ENCODE results near the gene KIF24.
"Not testable (repeated sequence)": the region's sequence is repeated elsewhere in the genome, so short reads cannot be mapped to it uniquely, and the experiment has no call there.

KIF24 gene, protein sequence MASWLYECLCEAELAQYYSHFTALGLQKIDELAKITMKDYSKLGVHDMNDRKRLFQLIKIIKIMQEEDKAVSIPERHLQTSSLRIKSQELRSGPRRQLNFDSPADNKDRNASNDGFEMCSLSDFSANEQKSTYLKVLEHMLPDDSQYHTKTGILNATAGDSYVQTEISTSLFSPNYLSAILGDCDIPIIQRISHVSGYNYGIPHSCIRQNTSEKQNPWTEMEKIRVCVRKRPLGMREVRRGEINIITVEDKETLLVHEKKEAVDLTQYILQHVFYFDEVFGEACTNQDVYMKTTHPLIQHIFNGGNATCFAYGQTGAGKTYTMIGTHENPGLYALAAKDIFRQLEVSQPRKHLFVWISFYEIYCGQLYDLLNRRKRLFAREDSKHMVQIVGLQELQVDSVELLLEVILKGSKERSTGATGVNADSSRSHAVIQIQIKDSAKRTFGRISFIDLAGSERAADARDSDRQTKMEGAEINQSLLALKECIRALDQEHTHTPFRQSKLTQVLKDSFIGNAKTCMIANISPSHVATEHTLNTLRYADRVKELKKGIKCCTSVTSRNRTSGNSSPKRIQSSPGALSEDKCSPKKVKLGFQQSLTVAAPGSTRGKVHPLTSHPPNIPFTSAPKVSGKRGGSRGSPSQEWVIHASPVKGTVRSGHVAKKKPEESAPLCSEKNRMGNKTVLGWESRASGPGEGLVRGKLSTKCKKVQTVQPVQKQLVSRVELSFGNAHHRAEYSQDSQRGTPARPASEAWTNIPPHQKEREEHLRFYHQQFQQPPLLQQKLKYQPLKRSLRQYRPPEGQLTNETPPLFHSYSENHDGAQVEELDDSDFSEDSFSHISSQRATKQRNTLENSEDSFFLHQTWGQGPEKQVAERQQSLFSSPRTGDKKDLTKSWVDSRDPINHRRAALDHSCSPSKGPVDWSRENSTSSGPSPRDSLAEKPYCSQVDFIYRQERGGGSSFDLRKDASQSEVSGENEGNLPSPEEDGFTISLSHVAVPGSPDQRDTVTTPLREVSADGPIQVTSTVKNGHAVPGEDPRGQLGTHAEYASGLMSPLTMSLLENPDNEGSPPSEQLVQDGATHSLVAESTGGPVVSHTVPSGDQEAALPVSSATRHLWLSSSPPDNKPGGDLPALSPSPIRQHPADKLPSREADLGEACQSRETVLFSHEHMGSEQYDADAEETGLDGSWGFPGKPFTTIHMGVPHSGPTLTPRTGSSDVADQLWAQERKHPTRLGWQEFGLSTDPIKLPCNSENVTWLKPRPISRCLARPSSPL (N-terminal part only)

DNA sequence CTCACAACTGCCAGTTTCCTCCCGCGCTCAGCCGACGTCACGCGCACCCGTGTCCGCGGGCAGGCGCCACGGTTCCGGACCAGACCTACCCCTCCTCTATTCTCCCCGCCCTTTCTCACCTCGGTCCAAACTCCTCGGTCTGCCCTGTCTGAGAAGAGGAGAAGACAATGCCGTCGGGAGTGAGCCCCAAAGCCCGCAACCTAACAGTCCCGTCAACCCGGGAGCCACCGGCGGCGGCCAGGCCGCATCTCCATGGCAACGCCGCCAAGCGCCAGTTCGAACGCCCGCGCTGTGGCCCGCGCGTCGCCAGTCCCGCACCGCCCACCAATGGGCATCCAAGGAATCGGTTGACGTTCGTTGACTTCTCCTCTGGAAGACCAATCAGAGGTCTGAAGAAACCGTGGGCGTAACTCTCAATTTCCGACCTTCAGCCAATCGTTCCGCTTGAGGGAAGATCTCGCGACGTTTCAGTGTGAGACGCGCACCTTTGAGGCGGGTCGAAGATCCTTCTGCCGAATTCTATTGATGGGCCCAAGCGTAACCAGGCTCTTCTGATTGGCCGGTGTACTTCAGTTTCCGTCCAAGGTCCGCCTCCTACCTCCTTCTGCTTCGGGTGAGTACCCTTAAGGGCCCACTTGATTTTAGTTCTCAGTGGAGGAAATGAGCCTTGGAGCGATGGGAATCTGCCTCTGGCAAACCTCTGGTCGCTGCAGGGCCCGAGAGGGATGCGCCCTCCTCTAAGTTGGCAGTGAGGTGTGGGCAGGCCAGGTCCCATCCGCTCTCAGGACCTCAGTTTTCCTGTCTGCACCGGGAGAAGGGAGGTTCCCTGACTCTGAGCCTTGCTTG, at the start of gene KIF24, which contains the start of gene NUDT2:
KIF24 (minus strand) TSS at position 282 of the 846 bp plus-strand sequence. CDS start 17,922 bp downstream, outside the sequence.
NUDT2 (plus strand) TSS at position 583 of the 846 bp plus-strand sequence. CDS start 9,471 bp downstream, outside the sequence.
- DNase-seq: peak; percentile 93 to 94

DNA sequence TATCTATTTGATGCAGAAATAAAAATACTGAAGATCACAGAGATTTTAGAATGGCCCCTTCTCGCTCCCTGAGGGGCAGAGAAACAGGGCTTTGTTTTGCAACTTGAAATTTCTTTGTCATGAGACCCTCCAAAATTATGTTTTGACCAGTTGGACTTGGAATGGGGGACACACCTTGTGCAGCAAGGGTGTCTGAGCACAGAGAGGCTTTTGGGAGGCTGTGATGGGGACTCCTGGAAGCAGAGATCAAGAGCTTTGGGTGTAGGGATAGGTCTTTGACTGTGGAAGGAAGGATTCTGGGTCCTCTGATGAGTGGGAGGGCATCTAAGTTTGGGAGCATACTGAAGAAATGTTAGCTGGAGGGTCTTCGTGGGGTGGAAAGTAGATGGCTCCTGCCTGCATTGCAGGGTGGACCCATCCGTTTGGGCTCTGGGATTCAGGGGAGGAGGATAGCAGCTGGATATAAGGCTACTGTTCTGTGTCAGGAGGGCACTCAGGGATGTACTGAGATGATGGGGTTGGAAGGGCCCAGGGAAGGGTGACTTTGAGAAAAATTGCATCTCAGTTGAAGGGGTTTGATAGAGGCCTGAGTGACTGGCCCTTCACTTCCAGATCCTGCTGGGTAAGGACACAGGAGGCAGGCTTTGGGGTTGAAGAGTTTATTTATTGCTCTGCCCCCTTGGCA, 49.5 kb upstream of the KIF24 start:
- DNase-seq: no peak

DNA sequence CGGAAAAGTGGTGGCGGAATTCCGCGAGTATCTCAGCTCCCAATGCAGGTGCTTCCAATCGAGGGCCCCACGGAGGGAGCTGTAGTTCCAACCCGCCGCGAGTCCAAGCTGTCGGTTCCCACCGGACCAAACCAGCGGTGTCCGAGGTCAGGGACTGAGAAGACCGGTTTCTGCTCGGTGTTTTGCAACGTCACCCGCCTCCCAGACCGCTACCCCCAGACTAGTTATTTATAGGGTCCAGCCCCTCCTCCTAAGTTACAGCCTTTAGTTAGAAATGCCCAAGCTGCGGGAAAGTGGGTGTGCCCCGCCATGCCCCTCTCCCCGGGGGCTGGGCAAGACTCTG, 48.3 kb upstream of the KIF24 start:
- no peak for DNase-seq

DNA sequence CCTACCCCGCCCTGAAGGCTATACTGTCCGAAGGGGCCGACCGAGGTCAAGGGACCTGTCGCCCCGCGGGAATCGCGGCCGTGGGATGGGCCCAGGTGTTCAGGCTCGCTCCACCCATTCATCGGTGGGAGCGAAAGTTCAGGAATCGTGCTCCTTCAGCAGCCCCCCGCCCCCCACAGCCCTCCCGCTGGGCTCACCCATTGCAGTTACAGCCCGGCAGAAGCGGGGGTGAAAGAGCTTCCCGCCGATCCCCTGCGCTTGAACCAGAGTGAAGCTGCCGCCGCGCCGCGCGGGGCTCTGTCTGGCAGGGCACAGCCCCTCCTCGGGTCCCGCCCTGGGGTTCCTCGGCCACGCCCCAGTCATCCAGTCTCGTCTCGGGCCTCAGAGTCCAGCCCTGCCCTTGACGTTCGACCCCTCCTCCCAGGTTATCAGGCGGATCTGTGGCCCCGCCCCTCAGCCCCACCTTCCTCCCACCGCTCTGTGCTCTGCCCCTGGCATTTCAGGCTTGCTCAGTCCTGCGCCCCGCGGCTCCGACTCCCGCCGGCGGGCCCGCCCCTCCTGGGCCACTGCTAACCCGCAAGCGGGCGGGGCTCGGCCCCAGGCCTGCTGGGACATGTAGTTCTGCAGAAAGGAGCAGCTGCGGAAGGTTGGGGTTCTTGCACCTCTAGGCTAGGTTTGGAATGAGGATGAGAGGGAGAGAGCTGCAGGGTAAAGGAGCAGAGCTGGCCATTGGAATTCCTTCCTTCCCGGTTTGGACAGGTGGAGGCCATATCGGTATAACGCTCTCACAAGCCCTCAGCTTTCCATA, 47.7 kb upstream of the KIF24 start, which contains the start of gene MYORG:
MYORG (minus strand) TSS at position 303 of the 808 bp plus-strand sequence. CDS start 3,955 bp downstream, outside the sequence.
- peak; percentile 99 for DNase-seq

DNA sequence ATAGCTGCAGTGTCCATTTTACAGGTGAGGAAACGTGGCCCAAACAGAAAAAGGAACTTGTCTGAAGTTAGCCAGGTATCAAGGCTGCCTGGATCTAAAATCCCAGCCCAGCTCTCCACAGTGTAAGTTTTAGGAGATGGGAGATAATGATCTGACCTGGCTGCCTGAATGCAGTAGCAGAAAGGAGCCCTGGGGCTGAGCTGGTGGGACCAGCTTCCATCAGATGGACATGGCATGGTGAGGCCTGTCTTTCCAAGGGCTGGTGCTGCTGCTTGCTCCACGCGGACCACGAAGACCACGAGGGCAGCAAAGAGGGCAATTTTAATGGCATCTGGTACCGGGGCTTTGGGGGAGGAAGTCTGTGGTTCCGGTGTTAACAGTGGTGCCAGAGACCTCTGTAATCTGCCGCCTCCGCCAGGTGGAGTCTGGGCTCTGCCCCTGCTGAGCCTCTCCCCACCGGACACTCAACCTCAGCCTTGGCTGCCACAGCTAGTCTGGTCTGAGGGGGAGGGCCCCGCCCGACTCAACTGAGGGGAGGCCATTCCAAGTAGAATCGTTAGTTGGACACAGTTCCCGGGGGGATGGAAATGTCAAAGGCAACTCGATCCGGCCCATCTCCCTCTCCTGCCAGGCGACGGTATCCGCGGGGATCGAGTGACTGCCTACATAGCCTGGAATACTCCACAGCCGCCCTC, 47.0 kb upstream of the KIF24 start:
- peak; percentile 41 to 51 for DNase-seq

DNA sequence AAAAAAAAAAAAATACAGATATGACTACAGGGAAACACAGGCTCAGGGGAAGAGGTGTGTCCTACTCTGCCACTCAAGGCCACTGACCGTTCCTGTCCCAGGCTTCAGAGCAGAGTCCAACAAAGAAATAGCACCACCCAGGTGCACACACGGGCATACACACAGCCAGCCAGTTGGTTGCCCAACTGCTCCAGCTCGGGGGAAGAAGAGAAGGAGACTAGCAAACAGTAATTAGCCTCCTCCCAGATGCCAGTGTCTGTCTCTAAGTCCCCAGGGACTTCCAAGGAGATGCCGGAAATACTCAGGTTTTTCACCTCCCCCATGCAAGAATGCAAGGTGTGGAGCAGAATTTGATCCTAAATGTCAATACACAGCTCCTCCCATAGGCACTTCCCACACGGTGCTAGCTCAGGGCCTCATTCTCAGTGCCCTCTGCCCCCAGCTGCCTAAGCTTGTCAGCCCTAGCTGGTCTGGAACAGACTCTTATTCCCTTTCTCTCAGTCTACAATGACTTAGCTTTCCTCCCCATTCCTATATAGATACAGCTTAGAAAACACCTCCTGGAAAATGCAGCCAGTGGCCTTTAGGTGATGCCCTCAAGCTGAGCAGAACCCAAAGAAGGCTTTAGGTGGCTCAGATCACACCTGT, 46.0 kb upstream of the KIF24 start:
- DNase-seq: no peak

DNA sequence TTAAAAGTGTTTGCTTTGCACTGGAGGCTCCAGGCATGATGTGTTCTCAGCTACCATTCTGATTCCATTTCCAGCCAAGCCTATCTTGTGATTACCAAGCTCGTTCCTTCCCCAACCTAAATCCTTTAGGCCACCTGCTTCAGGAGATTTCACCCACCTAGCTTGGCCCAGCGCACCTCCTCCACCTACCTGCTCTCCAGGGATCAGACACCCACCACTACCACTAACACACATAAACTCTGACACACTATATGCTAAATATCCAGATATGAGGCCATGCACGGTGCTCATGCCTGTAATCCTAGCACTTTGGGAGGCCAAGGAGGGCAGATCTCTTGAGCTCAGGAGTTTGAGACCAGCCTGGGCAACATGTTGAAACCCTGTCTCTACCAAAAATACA, 45.3 kb upstream of the KIF24 start:
- no peak for DNase-seq

DNA sequence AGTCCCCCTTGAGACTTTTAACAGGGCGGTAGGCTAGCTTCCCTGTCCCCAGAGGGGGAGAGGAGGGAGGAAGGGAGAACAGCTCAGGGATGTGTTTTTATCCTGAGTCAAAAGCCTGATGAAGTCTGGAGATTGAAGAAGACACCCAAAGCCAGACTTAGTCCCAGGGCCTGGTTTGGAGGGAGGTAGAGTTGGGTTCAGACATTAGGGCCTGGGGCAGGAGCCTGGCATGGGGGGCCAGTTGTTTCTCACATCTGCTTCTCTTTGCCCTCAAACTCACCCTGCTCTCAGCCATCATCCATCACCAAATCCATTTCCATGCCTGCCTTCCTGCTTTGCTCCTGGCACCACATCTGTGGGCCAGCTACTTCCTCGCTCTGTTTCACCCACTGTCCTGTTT, 44.7 kb upstream of the KIF24 start:
- no peak for DNase-seq

DNA sequence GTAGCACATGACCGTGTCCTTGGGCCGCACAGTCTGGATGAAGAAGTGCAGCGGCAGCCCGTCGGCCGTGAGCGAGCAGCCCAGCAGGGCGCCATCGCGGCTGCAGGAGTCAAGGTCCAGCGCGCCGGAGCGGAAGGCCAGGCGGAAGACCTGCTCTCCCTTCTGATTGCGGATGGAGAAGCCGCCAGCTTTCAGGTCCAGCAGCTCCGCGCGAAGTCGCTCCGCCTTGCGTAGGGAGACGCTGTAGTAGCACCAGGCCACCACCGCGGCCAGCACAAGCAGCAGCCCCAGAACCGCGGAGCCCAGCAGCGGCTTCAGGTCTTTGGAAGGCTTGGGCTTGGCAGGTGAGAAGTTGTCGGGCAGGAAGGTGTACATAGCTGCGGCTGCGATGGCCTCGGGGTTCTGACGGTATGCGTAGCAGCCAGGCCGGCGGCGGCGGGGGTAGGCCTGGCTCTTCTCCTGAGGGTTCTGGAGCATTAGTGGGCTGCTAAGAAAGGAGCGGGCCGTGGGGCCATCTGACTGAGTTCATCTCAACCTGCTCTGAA, 43.5 kb upstream of the KIF24 start:
- DNase-seq: no peak

DNA sequence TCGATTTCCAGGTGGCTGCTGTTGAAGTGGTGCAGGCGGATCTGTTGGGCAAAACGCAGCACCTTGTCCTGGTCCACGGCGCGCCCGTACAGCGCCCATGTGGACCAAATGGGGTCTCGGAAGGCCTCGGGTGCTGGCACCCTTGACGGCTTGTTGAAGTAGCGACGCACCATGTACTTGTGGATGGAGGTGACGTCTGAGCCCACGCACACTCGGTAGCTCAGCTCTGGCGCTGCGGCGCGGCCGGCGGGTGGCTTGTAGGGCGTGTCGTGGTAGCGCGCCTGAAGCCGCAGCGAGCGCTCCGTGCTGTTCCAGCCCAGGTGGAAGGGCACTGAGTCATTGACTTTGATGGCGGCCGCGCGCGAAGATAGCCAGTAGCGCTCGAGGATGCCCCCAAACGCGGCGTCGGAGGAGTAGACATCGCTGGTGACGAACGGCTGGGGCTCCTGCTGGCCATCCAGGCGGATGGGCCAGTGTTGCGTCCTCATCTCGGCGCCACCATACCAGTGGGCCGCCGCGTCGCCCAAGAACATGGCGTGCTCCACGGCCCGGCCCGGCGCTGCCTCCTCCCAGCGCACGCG, 42.9 kb upstream of the KIF24 start:
- DNase-seq: no peak

DNA sequence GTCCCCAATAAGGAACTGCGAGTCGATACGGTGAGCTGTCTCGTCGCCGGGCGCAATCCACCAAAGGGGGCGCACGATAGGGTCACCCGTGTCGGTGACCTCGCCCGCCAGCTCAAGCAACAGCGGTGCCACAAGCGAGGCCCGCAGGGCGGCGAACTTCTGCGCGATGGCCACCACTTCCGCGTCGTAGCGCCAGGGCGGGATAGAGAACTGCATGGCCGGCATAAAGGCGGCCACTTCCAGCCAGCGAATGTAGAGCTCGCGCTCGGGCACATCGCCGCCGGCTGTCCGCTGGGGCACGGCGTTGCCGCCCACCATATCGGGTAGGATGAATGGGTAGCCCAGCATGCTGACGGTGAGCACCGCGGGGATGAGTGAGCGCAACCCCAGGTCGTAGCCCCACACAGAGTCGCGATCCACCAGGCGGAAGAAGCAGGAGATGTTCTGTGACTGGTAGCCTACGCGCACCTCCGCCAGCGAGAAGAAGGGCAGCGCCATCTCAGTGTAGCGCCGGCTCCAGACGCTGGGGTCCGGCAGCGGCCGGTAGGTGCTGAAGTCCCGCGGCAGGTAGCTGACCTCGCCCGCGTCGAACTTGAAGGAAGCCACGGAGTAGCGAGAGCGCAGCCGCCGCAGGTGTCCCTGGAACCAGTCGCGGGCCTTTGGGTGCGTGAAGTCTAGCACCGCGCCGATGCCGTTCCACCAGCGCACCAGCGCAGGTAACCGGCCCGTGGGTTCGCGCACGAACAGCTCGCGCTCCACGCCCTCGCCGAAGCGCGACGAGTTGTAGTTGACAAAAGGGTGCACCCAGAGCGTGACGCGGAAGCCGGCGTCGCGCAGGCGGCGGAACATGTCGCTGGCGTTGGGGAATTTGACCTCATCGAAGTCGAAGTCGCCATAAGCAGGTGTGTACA, 42.2 kb upstream of the KIF24 start:
- DNase-seq: no peak

DNA sequence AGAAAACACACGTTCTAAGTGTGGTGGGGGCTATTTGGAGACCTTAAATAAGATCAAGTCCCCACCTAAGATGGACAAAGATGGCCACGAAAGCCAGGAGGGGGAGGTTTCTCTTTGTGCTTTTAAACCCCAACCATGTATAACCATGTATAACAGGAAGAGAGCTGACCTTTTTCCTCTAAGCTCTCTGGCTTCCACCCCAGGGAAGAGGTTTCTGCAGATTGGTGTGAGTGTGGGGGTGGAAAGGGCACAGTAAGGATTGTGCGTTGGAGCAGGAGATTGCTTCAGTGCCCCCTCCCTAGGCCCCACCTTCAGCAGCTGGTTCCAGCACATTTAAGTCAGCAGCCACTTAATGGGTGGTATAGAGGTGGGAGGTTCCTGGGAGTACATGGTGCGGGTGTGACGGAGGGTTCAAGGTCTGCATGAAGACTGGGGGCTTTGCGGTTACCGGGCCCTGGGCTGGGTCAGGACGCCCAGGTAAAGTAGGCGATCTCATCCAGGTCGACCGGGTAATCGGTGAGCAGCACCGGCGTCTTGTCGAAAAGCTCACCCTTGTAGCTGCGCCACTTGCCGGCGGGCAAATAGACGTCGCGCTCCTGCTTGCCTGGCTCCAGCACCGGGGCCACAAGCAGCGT, 41.4 kb upstream of the KIF24 start:
- no peak for DNase-seq

DNA sequence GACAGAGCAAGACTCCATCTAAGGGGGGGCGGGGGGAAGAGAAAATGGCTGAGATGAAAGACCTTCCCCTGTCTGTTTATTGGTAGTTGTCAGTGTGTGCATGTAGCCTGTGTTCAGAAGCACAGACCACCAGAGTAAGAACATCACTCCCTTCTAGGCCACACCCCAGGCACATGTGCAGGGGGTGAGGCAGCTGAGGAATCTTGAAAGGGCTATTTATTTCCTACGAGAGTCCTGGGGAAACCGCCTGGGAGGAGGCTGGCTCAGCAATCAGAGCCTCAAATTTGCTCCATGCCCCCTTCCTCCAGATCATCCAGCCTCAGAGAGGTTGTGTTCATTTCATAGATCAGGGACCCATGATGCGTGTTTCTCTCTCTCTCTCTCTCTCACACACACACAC, 40.6 kb upstream of the KIF24 start:
- DNase-seq: no peak

DNA sequence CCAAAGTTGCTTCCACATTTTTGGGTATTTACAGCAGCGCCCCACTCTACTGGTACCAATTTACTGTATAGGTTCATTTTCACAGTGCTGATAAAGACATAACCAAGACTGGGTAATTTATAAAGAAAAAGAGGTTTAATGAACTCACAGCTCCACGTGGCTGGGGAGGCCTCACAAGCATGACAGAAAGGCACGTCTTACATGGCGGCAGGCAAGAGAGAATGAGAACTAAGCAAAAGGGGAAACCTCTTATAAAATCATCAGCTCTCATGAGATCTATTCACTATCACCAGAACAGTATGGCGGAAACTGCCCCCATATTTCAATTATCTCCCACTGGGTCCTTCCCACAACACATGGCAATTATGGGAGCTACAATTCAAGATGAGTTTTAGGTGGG, 39.7 kb upstream of the KIF24 start:
- not testable (repeated sequence) for DNase-seq

DNA sequence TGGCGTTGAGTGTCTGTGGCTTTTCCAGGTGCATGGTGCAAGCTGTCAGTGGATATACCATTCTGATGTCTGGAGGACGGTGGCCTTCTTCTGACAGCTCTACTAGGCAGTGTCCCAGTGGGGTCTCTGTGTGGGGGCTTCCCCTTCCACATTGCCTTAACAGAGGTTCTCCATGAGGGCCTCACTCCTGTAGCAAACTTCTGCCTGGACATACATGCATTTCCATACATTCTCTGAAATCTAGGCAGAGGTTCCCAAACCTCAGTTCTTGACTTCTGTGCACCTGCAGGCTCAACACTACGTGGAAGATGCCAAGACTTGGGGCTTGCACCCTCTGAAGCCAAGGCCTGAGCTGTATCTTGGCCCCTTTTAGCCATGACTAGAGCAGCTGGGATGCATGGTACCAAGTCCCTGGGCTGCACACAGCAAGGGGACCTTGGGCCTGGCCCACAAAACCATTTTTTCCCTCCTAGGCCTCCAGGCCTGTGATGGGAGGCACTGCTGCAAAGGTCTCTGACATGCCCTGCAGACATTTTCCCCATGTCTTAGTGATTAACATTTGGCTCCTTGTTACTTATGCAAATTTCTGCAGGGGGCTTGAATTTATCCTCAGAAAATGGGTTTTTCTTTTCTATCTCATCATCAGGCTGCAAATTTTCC, 38.8 kb upstream of the KIF24 start:
- not testable (repeated sequence) for DNase-seq

DNA sequence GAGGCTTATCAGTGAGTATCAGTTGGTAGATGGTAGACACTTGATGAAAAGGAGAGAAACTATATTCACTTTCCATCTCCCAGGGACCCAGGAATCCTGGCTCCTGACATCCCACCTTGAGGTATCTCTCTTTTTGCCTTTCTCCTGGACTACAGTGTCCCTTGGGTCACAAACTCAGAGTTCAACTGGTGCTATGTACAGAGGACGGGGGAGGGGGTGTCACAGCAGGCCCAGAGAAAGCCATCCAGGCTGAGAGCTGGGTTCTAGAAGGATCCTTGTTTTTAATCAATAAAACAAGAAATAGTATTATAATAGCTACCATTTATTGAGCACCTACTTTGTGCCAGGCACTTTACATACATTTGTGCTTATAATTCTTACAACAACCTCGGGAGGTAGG, 37.3 kb upstream of the KIF24 start:
- DNase-seq: no peak
